ENCODE measurements around the gene PTPRM. TPM values are rescaled to one million over a fixed set of nuclear protein-coding genes. Genes with fewer than 3 reads are reported as not detected.

Gene PTPRM
- polyA plus RNA-seq, 4 donors = 82.9 to 104 (median 97.8) TPM

GRCh38 chr18:7840411-7840810, 273.3 kb downstream of the PTPRM start:
- no peak for DNase-seq (ENCODE audit: low read depth in 4 of 4, low spot score in 3 of 4)

GRCh38 chr18:7844017-7844416, 276.9 kb downstream of the PTPRM start:
- DNase-seq (ENCODE audit: low read depth in 4 of 4, low spot score in 3 of 4) = no peak

GRCh38 chr18:7844418-7844817, 277.3 kb downstream of the PTPRM start:
- DNase-seq (ENCODE audit: low read depth in 4 of 4, low spot score in 3 of 4) = no peak

GRCh38 chr18:7846335-7846734, 279.2 kb downstream of the PTPRM start:
- no peak for DNase-seq (ENCODE audit: low read depth in 4 of 4, low spot score in 3 of 4)

GRCh38 chr18:7847357-7848053, 280.4 kb downstream of the PTPRM start:
- DNase-seq (ENCODE audit: low read depth in 4 of 4, low spot score in 3 of 4) = no peak

- DNase-seq (ENCODE audit: low read depth in 4 of 4, low spot score in 3 of 4) = no peak
Observed at GRCh38 chr18:7848054-7848412, 280.9 kb downstream of the PTPRM start.

GRCh38 chr18:7850446-7850845, 283.3 kb downstream of the PTPRM start:
- DNase-seq (ENCODE audit: low read depth in 4 of 4, low spot score in 3 of 4) = no peak

- DNase-seq (ENCODE audit: low read depth in 4 of 4, low spot score in 3 of 4) = no peak
Observed at GRCh38 chr18:7855028-7855427, 287.9 kb downstream of the PTPRM start.

- DNase-seq (ENCODE audit: low read depth in 4 of 4, low spot score in 3 of 4) = no peak
Observed at GRCh38 chr18:7855671-7856070, 288.6 kb downstream of the PTPRM start.

- DNase-seq (ENCODE audit: low read depth in 4 of 4, low spot score in 3 of 4) = no peak
Observed at GRCh38 chr18:7856116-7856515, 289.0 kb downstream of the PTPRM start.

- no peak for DNase-seq (ENCODE audit: low read depth in 4 of 4, low spot score in 3 of 4)
Observed at GRCh38 chr18:7856733-7857132, 289.6 kb downstream of the PTPRM start.

- DNase-seq (ENCODE audit: low read depth in 4 of 4, low spot score in 3 of 4) = no peak
Observed at GRCh38 chr18:7857562-7857961, 290.4 kb downstream of the PTPRM start.

GRCh38 chr18:7859122-7859521, 292.0 kb downstream of the PTPRM start:
- no peak for DNase-seq (ENCODE audit: low read depth in 4 of 4, low spot score in 3 of 4)

GRCh38 chr18:7870266-7870665, 303.1 kb downstream of the PTPRM start:
- DNase-seq (ENCODE audit: low read depth in 4 of 4, low spot score in 3 of 4) = no peak

- DNase-seq (ENCODE audit: low read depth in 4 of 4, low spot score in 3 of 4) = no peak
Observed at GRCh38 chr18:7870855-7871254, 303.7 kb downstream of the PTPRM start.

GRCh38 chr18:7871560-7872456, 304.7 kb downstream of the PTPRM start:
- no peak for DNase-seq (ENCODE audit: low read depth in 4 of 4, low spot score in 3 of 4)

- no peak for DNase-seq (ENCODE audit: low read depth in 4 of 4, low spot score in 3 of 4)
Observed at GRCh38 chr18:7872569-7872968, 305.5 kb downstream of the PTPRM start.

GRCh38 chr18:7873316-7873715, 306.2 kb downstream of the PTPRM start:
- DNase-seq (ENCODE audit: low read depth in 4 of 4, low spot score in 3 of 4) = no peak

- DNase-seq (ENCODE audit: low read depth in 4 of 4, low spot score in 3 of 4) = no peak
Observed at GRCh38 chr18:7876354-7877104, 309.4 kb downstream of the PTPRM start.

- no peak for DNase-seq (ENCODE audit: low read depth in 4 of 4, low spot score in 3 of 4)
Observed at GRCh38 chr18:7877609-7878008, 310.5 kb downstream of the PTPRM start.
